Esophagus muscularis mucosa (tissue), 4 donors: ENCODE measurements around the gene DMPK. TPM values are rescaled to one million over a fixed set of nuclear protein-coding genes. Genes with fewer than 3 reads are reported as not detected.

Experiments
- DNase-seq: peaks from one replicate; pipeline ENCODE4 v3.0.0-alpha.2; 2017; ENCODE audit errors: extremely low spot score
- H3K27ac ChIP-seq, 4 donors: fragments of 200-600 bp; sonication (generic); replicated peaks in 1 of 4; 1 replicate in 3 of 4; 2 replicates in 1 of 4; pipeline ENCODE4 v1.5.1; 2016 to 2019; ENCODE audit warnings: mild to moderate bottlenecking in 1 of 4
- H3K27me3 ChIP-seq, 4 donors: fragments of 200-600 bp; sonication (generic); one replicate each; pipeline versions ENCODE4 v1.5.1 to v1.6.0; 2016 to 2019
- H3K36me3 ChIP-seq, 4 donors: fragments of 200-600 bp; sonication (generic); one replicate each; pipeline ENCODE4 v1.5.1; 2016 to 2019
- H3K4me1 ChIP-seq, 4 donors: fragments of 200-600 bp; sonication (generic); one replicate each; pipeline ENCODE4 v1.5.1; 2016 to 2019
- H3K4me3 ChIP-seq, 4 donors: fragments of 200-600 bp; sonication (generic); 1 replicate in 2 of 4; 2 replicates in 2 of 4; pipeline ENCODE4 v1.5.1; 2016 to 2019; ENCODE audit warnings: mild to moderate bottlenecking in 4 of 4, moderate library complexity in 1 of 4
- H3K9me3 ChIP-seq, 4 donors: fragments of 200-600 bp; sonication (generic); 1 replicate in 3 of 4; 2 replicates in 1 of 4; pipeline ENCODE4 v1.5.1; 2016 to 2019
- EP300 ChIP-seq: sonication (generic); formaldehyde crosslinking; IDR thresholded peaks from one replicate; pipeline ENCODE4 v1.6.1; 2017; ENCODE audit warnings: antibody characterized with exemption
- POLR2A ChIP-seq: fragments of 450-650 bp; IDR thresholded peaks from one replicate; pipeline ENCODE4 v1.6.1; 2017; ENCODE audit warnings: antibody characterized with exemption, moderate library complexity, mild to moderate bottlenecking, low read depth
- POLR2AphosphoS5 ChIP-seq, 2 donors: sonication (generic); formaldehyde crosslinking; IDR thresholded peaks; one replicate each; pipeline ENCODE4 v1.6.1; 2017; ENCODE audit warnings: antibody characterized with exemption in 2 of 2
- WGBS: methylation state at CpG from one replicate; pipeline ENCODE4 v1.1.5; 2018; 5-methylcytosine and 5-hydroxymethylcytosine counted together
- intact Hi-C: fragments of 100-400 bp; cut with DNase I; formaldehyde crosslinking; loops from one replicate; pipeline ENCODE4 v1.15.1; 2023
- total RNA-seq, 4 donors: library from RNA; depleted of rRNA; stranded (reverse); fragments of >200 nt; gene quantifications; one replicate each; pipeline versions ENCODE4 v1.1.0 to v1.2.1, GENCODE V29; 2016
- TF ChIP-seq, protein P1 (sequence below), 3 experiments: fragments of 200-600 bp in 2 of 3; fragments of 450-650 bp in 1 of 3; sonication (generic) in 2 of 3; IDR thresholded peaks; one replicate each; pipeline ENCODE4 v1.5.1; 2017 to 2019; ENCODE audit warnings: antibody characterized with exemption in 3 of 3, mild to moderate bottlenecking in 2 of 3, moderate library complexity in 1 of 3

DMPK gene
- total RNA-seq, 4 donors from 2014 or later, result 247 to 487 (median 347) TPM

DNA sequence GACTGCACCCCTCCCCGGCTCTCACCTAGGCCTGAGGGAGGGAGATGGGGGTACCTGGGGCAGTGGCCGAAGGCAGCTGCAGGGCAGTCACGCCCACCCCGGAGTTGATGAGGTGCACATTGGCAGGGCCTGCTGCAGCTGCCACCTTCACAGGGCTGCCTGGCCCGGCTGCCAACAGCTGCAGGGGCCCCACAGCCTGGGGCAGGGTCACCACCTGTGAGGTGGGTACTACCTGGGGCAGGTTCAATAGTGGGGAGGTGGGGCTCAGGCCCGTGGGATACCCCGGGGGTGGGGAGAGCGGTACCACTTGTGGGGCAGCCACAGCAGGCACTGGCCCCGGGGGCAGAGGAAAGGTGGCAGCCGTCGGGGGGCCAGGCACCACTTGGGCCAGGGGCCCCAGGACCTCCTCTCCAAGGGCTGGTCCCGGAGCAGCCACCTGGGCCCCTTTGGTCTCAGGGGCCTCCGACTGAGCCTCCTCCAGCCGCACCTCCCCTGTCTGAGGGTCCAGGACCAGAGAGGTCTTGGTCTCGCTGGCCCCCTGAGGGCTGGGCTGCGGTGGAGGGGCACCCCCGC, 15.9 kb downstream of the DMPK start:
- Histone ChIP-seq H3K4me3 (peak overlapping the region; percentile 87 to 98 (median 92)), H3K27ac (peak overlapping the region; percentile 91 to 98 (median 97)), H3K36me3 (peaks cover 0 to 10% (median 3%) of the 10 kb centered on the region in 4 donors), H3K9me3 (no peaks in the 10 kb centered on the region), H3K4me1 (peaks cover 45 to 74% (median 66%) of the 10 kb centered on the region in 4 donors), H3K27me3 (no peaks in the 10 kb centered on the region)
- WGBS, result 60% methylated on average over 1 of the region's 17 CpGs
- no peak for TF ChIP-seq POLR2A
- no peak for TF ChIP-seq EP300
- TF ChIP-seq, protein P1, sequence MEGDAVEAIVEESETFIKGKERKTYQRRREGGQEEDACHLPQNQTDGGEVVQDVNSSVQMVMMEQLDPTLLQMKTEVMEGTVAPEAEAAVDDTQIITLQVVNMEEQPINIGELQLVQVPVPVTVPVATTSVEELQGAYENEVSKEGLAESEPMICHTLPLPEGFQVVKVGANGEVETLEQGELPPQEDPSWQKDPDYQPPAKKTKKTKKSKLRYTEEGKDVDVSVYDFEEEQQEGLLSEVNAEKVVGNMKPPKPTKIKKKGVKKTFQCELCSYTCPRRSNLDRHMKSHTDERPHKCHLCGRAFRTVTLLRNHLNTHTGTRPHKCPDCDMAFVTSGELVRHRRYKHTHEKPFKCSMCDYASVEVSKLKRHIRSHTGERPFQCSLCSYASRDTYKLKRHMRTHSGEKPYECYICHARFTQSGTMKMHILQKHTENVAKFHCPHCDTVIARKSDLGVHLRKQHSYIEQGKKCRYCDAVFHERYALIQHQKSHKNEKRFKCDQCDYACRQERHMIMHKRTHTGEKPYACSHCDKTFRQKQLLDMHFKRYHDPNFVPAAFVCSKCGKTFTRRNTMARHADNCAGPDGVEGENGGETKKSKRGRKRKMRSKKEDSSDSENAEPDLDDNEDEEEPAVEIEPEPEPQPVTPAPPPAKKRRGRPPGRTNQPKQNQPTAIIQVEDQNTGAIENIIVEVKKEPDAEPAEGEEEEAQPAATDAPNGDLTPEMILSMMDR (IDR thresholded peaks at IDR 0.05), result no peak
- no peak for TF ChIP-seq POLR2AphosphoS5 (IDR thresholded peaks at IDR 0.05)
- intact Hi-C loops, result loop anchor here (2.0 kb wide), 2 partner anchors 48 to 74 kb away; partner anchors contain the start of gene QPCTL
- no peak for DNase-seq

DNA sequence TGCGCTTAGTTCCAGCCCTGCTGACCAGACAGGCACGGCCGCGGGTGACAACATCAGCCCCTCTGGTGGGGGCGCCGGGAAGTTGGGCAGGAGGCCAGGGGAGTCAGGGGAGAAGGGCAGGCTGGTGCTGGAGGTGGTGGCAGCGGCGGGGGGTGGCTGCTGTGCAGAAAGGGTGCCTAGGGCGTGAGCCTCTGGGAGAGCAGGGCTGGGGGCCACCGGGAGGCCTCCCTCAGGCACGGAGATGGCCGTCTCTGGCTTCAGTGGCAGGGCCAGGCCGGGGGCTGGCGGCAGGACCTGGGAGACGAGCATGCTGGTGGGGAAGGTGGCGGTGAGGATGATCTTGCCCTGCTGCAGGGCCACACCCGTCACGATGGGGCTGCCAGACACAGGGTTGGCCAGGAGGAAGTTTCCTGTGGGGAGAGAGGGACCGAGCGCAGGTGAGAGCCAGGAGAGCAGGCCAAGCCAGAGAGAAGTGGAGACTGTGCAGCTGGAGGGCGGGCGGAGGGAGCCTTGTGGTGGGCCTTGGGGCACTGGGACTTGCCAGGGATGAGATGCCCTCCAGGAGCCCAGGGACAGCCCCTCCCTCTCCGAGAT, 16.5 kb downstream of the DMPK start:
- peak overlapping the region in 3 of 4 donors; percentile 91 to 98 (median 93) for H3K4me3 ChIP-seq
- TF ChIP-seq POLR2A (no peak), POLR2AphosphoS5 (IDR thresholded peaks at IDR 0.05) (no peak), EP300 (no peak)
- TF ChIP-seq, protein P1 (IDR thresholded peaks at IDR 0.05), result no peak
- intact Hi-C loops, result loop anchor here (2.0 kb wide), 2 partner anchors 47 to 73 kb away; partner anchors contain the start of gene QPCTL
- peaks cover 39 to 68% (median 60%) of the 10 kb centered on the region in 4 donors for H3K4me1 ChIP-seq
- WGBS, result 54% methylated on average over 17 of the region's 23 CpGs
- peaks cover 0 to 7% (median 0%) of the 10 kb centered on the region in 4 donors for H3K36me3 ChIP-seq
- H3K27ac ChIP-seq, result peak overlapping the region; percentile 91 to 98 (median 97)
- H3K27me3 ChIP-seq, result no peaks in the 10 kb centered on the region
- no peak for DNase-seq
- no peaks in the 10 kb centered on the region for H3K9me3 ChIP-seq

DNA sequence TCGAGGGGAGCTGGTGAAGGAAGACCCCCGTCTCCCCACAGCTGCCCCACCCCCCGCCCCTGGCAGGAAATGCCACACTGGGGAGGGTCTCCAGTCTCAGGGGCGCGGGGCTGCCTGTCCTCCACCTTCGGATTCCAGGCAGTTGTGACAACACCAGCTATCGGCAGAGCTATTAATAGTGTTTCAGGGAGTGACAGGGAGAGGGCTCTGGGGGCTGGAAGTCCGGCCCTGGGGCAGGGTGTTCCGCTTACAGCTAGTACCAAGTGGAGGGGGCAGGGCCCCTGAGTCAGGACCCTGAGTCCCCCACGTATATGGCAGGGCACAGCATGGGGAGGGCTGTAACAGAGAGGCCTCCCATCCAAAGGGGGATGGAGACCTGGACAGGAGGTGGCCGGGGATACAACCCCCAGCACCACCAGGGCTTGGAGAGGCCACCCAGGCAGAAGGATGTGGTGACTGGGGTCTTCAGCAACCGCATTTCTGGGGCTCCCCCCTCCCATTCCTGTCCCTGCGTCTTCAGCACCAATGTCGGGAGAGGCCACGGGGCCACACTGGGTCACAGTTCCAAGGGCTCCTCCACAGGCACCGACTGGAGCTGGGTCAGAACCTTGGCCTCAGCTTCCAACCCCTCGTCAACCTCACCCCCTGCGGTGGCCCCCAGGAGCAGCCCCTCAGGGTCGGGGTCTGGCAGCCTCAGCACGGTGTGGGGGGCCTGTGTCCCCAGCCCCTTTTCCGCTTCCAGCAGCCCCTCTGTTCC, 17.2 kb downstream of the DMPK start:
- H3K4me1 ChIP-seq, result peaks cover 38 to 61% (median 53%) of the 10 kb centered on the region in 4 donors

DNA sequence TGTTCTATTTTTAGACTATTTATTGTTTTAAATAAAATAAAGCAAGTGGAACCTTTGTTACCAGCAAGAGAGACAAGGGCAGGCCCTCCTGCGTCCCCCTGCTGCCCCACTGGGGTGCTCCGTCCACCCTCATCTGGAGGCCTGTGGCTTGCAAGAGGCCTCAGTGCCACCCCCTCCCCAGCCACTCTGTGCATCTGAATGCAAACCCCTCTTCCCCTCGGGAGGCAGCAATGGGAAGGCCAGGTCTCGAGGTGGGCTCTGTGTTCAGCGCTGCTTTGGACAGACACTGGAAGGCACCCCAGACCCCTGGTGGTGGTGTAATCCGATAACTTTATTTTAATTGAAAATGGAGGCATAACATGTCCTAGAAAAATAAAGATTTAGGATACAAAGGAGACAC, 17.8 kb downstream of the DMPK start:
- peaks cover 38 to 55% (median 47%) of the 10 kb centered on the region in 4 donors for H3K4me1 ChIP-seq
- H3K27ac ChIP-seq, result peak overlapping the region; percentile 91 to 98 (median 97)
- 46% methylated on average over 6 of the region's 6 CpGs for WGBS
- H3K36me3 ChIP-seq, result peaks cover 0 to 7% (median 0%) of the 10 kb centered on the region in 4 donors
- DNase-seq, result no peak
- TF ChIP-seq POLR2AphosphoS5 (IDR thresholded peaks at IDR 0.05), result no peak
- no peak for TF ChIP-seq EP300
- TF ChIP-seq, protein P1 (IDR thresholded peaks at IDR 0.05), result no peak
- no peak for TF ChIP-seq POLR2A
- H3K27me3 ChIP-seq, result no peaks in the 10 kb centered on the region
- H3K9me3 ChIP-seq, result no peaks in the 10 kb centered on the region
- intact Hi-C loops, result no loop called here
- H3K4me3 ChIP-seq, result peak overlapping the region in 2 of 4 donors; percentile 12 to 20

More for the DNA sequence above, 17.2 kb downstream of the DMPK start:
- WGBS, result 55% methylated on average over 20 of the region's 21 CpGs
- no peaks in the 10 kb centered on the region for H3K27me3 ChIP-seq
- H3K36me3 ChIP-seq, result peaks cover 0 to 7% (median 0%) of the 10 kb centered on the region in 4 donors
- peak overlapping the region; percentile 91 to 98 (median 97) for H3K27ac ChIP-seq
- TF ChIP-seq POLR2A (no peak), POLR2AphosphoS5 (IDR thresholded peaks at IDR 0.05) (peak in 1 of 2 donors; percentile 32), EP300 (no peak)
- TF ChIP-seq, protein P1 (IDR thresholded peaks at IDR 0.05), result no peak
- intact Hi-C loops, result no loop called here
- H3K9me3 ChIP-seq, result no peaks in the 10 kb centered on the region
- no peak for DNase-seq
- H3K4me3 ChIP-seq, result peak overlapping the region in 1 of 4 donors; percentile 98
